Endothelial cell of umbilical vein (primary cell): ENCODE data around the gene ZBTB7C. TPM values are rescaled to one million over a fixed set of nuclear protein-coding genes. Genes with fewer than 3 reads are reported as not detected.

ENCODE experiments used
- BruUV-seq: library from RNA; stranded (reverse); fragments of 400-500 nt; replicated peaks from 2 replicates; lab custom pipeline; 2021; lab: Mats Ljungman, UMichigan
- CTCF ChIA-PET: fragments of 300-600, 350-600 bp; sonication (Branson Sonifier 250); formaldehyde crosslinking; loops from one replicate; lab custom pipeline; 2021; ENCODE audit warnings: antibody characterized with exemption, inconsistent platforms; lab: Charles Lee
- POLR2A ChIA-PET: fragments of 300-600, 350-600 bp; sonication (Branson Sonifier 250); formaldehyde crosslinking; loops from one replicate; lab custom pipeline; 2021; ENCODE audit warnings: antibody characterized with exemption, inconsistent platforms; lab: Charles Lee
- DNase-seq: peaks from one replicate; pipeline ENCODE4 v3.0.0-alpha.2; 2011; ENCODE audit warnings: low read depth, low spot score
- FAIRE-seq: peaks from 2 replicates; lab custom pipeline; 2011; peaks lifted over from hg19 to GRCh38; lab: Jason Lieb, UNC
- H2AFZ ChIP-seq: 2 replicates; pipeline ENCODE4 v1.6.0; 2012; ENCODE audit warnings: low read depth, low read length, control low read depth, inconsistent platforms
- H3K27ac ChIP-seq: 2 replicates; pipeline ENCODE4 v1.5.1; 2011; ENCODE audit warnings: low read depth, mild to moderate bottlenecking, control low read depth, low read length, moderate library complexity; ENCODE audit not compliant: insufficient read depth
- H3K27me3 ChIP-seq, 2 experiments: 2 replicates each; pipeline versions ENCODE4 v1.6.0 to v1.6.1; 2011; ENCODE audit warnings: low read length in 2 of 2, mixed read lengths in 1 of 2; ENCODE audit not compliant: control insufficient read depth in 2 of 2, insufficient read depth in 2 of 2
- H3K36me3 ChIP-seq, 2 experiments: 2 replicates in 1 of 2; 3 replicates in 1 of 2; pipeline ENCODE4 v1.5.1; 2011; ENCODE audit warnings: low read length in 2 of 2, mild to moderate bottlenecking in 1 of 2, moderate library complexity in 1 of 2; ENCODE audit not compliant: control insufficient read depth in 2 of 2, insufficient read depth in 2 of 2; ENCODE audit errors: extremely low read depth in 1 of 2
- H3K4me1 ChIP-seq: 3 replicates; pipeline ENCODE4 v1.5.1; 2011; ENCODE audit warnings: mild to moderate bottlenecking, low read length; ENCODE audit not compliant: control insufficient read depth, insufficient read depth; ENCODE audit errors: extremely low read depth
- H3K4me2 ChIP-seq: 2 replicates; pipeline ENCODE4 v1.6.1; 2011; ENCODE audit warnings: low read length, control low read depth, mixed read lengths; ENCODE audit not compliant: insufficient read depth
- H3K4me3 ChIP-seq, 3 experiments: fragments of 200-600 bp in 1 of 3; sonication (generic), shearing (Covaris generic) in 1 of 3; replicated peaks in 1 of 3; 2 replicates each; pipeline ENCODE4 v1.5.1; 2011 to 2016; ENCODE audit warnings: control low read depth in 3 of 3, low read length in 3 of 3, mild to moderate bottlenecking in 2 of 3, inconsistent platforms in 1 of 3, low read depth in 1 of 3, moderate library complexity in 1 of 3; ENCODE audit not compliant: insufficient read depth in 1 of 3
- H3K79me2 ChIP-seq: 2 replicates; pipeline ENCODE4 v1.6.0; 2012; ENCODE audit warnings: low read length, inconsistent platforms; ENCODE audit not compliant: control insufficient read depth, insufficient read depth
- H3K9ac ChIP-seq: replicated peaks from 2 replicates; pipeline ENCODE3; 2011; ENCODE audit warnings: low read length, control low read depth; ENCODE audit not compliant: insufficient read depth; ENCODE audit errors: extremely low read depth
- H3K9me1 ChIP-seq: replicated peaks from 3 replicates; pipeline ENCODE4 v1.6.0; 2011; ENCODE audit warnings: mild to moderate bottlenecking, low read length; ENCODE audit not compliant: control insufficient read depth, insufficient read depth; ENCODE audit errors: extremely low read depth
- H3K9me3 ChIP-seq: replicated peaks from 2 replicates; pipeline ENCODE4 v1.5.1; 2012; ENCODE audit warnings: low read length, inconsistent platforms; ENCODE audit not compliant: control insufficient read depth, insufficient read depth
- H4K20me1 ChIP-seq: replicated peaks from 2 replicates; pipeline ENCODE3; 2011; ENCODE audit warnings: mild to moderate bottlenecking, low read length; ENCODE audit not compliant: control insufficient read depth, insufficient read depth; ENCODE audit errors: extremely low read depth
- CTCF ChIP-seq, 2 donors: IDR thresholded peaks; 1 replicate in 1 of 2; 2 replicates in 1 of 2; pipeline ENCODE4 v1.5.1; 2011; ENCODE audit warnings: low read length in 2 of 2, mild to moderate bottlenecking in 2 of 2, moderate library complexity in 2 of 2, control low read depth in 1 of 2, inconsistent platforms in 1 of 2, low read depth in 1 of 2; ENCODE audit not compliant: insufficient read depth in 1 of 2; ENCODE audit errors: extremely low read depth in 1 of 2
- EZH2 ChIP-seq: IDR thresholded peaks from 2 replicates; pipeline ENCODE4 v1.6.1; 2012; ENCODE audit warnings: borderline replicate concordance, low read depth, mild to moderate bottlenecking, moderate library complexity, low read length, inconsistent platforms; ENCODE audit not compliant: severe bottlenecking
- FOS ChIP-seq: IDR thresholded peaks from 2 replicates; pipeline ENCODE4 v1.6.1; 2011; ENCODE audit warnings: mild to moderate bottlenecking, low read length, moderate library complexity, borderline replicate concordance; ENCODE audit not compliant: insufficient read depth
- GATA2 ChIP-seq: IDR thresholded peaks from 2 replicates; pipeline ENCODE4 v1.7.0; 2011; ENCODE audit warnings: low read depth, mild to moderate bottlenecking, moderate library complexity, mixed read lengths, low read length; ENCODE audit not compliant: insufficient read length, insufficient read depth
- JUN ChIP-seq: IDR thresholded peaks from 2 replicates; pipeline ENCODE4 v1.6.1; 2011; ENCODE audit warnings: borderline replicate concordance, low read depth; ENCODE audit not compliant: insufficient read length, insufficient read depth
- MAX ChIP-seq: IDR thresholded peaks from 2 replicates; pipeline ENCODE4 v1.6.1; 2011; ENCODE audit not compliant: insufficient read depth, insufficient read length
- MYC ChIP-seq: IDR thresholded peaks from one replicate; pipeline ENCODE4 v1.6.1; 2011; ENCODE audit warnings: mild to moderate bottlenecking, low read depth, low read length
- POLR2A ChIP-seq: IDR thresholded peaks from 2 replicates; pipeline ENCODE4 v1.6.1; 2012; ENCODE audit warnings: low read depth, mild to moderate bottlenecking, control low read depth, low read length
- POLR2AphosphoS5 ChIP-seq: IDR thresholded peaks from 2 replicates; pipeline ENCODE4 v1.6.1; 2012; ENCODE audit warnings: low read depth, mild to moderate bottlenecking, control low read depth, low read length, moderate library complexity; ENCODE audit not compliant: insufficient read depth
- dilution Hi-C: fragments of 300-500 bp; cut with MboI; formaldehyde crosslinking; loops from one replicate; pipeline ENCODE4 v1.15.0; 2019; ENCODE audit warnings: low sequenced_read_pairs; ENCODE audit not compliant: extremely low pct_ligation_motif_present
- intact Hi-C: fragments of 100-400 bp; cut with micrococcal nuclease; formaldehyde crosslinking; loops from one replicate; pipeline ENCODE4 v1.10.0; 2022
- polyA plus RNA-seq, 4 experiments: library from polyadenylated mRNA; depleted of rRNA in 3 of 4; stranded (reverse) in 3 of 4; unstranded in 1 of 4; fragments of >200 nt; gene quantifications; 2 replicates each; pipeline versions ENCODE4 v1.2.1 to v1.2.3, GENCODE V29; 2011 to 2012; ENCODE audit warnings: missing spikeins in 1 of 4
- total RNA-seq: library from RNA; stranded (reverse); gene quantifications from 2 replicates; pipeline ENCODE4 v1.2.3, GENCODE V29; 2021

The ZBTB7C gene
- total and polyA plus RNA-seq, 2 donors (not counting 3 experiments of a cell fraction or from before 2014, with no cell fraction given) = not detected

GRCh38 chr18:48316177-48316576 lies 93.0 kb downstream of the ZBTB7C start:
- FAIRE-seq = no peak
- H3K27me3 ChIP-seq = no peaks in the 10 kb centered on the region
- H3K4me2 ChIP-seq = no peak overlapping the region
- no peaks in the 10 kb centered on the region for H3K9me3 ChIP-seq
- H4K20me1 ChIP-seq = no peaks in the 10 kb centered on the region
- H3K9ac ChIP-seq = no peak overlapping the region
- ChIA-PET POLR2A (no interaction called here), CTCF (no interaction called here)
- no peaks in the 10 kb centered on the region for H3K36me3 ChIP-seq
- BruUV-seq = no TSS peak
- H3K9me1 ChIP-seq = no peaks in the 10 kb centered on the region
- no peaks in the 10 kb centered on the region for H3K79me2 ChIP-seq
- no peak for TF ChIP-seq GATA2
- no peak for TF ChIP-seq POLR2A
- no peak for TF ChIP-seq MYC
- no peak for TF ChIP-seq JUN
- no peak for TF ChIP-seq MAX
- TF ChIP-seq EZH2 = no peak
- TF ChIP-seq CTCF (IDR thresholded peaks at IDR 0.05; ENCODE audit: extremely low read depth in 1 of 2, insufficient read depth in 1 of 2, low read depth in 1 of 2, low read length in 2 of 2) = no peak
- no peak for TF ChIP-seq POLR2AphosphoS5
- no peak for TF ChIP-seq FOS
- no peaks in the 10 kb centered on the region for H3K4me1 ChIP-seq
- no peak overlapping the region for H2AFZ ChIP-seq
- intact Hi-C loops = no loop called here
- H3K27ac ChIP-seq = no peak overlapping the region
- dilution Hi-C loops = no loop called here
- no peak overlapping the region for H3K4me3 ChIP-seq
- DNase-seq = no peak
